Esophagus mucosa (tissue), 1 donor: ENCODE measurements around the gene ARSK. TPM values are rescaled to one million over a fixed set of nuclear protein-coding genes. Genes with fewer than 3 reads are reported as not detected.

Experiments used
- ATAC-seq: fragments of 200-7000 bp; cut with Tn5 transposase; one replicate; pipeline ENCODE4 v1.9.1; 2020
- total RNA-seq: library from RNA; stranded (reverse); gene quantifications from one replicate; pipeline ENCODE4 v1.2.4, GENCODE V29; 2023
- donor health status: DM: yes; HTN: yes; CAD: no.

ARSK gene, protein sequence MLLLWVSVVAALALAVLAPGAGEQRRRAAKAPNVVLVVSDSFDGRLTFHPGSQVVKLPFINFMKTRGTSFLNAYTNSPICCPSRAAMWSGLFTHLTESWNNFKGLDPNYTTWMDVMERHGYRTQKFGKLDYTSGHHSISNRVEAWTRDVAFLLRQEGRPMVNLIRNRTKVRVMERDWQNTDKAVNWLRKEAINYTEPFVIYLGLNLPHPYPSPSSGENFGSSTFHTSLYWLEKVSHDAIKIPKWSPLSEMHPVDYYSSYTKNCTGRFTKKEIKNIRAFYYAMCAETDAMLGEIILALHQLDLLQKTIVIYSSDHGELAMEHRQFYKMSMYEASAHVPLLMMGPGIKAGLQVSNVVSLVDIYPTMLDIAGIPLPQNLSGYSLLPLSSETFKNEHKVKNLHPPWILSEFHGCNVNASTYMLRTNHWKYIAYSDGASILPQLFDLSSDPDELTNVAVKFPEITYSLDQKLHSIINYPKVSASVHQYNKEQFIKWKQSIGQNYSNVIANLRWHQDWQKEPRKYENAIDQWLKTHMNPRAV
- total RNA-seq = 2.2 TPM

DNA sequence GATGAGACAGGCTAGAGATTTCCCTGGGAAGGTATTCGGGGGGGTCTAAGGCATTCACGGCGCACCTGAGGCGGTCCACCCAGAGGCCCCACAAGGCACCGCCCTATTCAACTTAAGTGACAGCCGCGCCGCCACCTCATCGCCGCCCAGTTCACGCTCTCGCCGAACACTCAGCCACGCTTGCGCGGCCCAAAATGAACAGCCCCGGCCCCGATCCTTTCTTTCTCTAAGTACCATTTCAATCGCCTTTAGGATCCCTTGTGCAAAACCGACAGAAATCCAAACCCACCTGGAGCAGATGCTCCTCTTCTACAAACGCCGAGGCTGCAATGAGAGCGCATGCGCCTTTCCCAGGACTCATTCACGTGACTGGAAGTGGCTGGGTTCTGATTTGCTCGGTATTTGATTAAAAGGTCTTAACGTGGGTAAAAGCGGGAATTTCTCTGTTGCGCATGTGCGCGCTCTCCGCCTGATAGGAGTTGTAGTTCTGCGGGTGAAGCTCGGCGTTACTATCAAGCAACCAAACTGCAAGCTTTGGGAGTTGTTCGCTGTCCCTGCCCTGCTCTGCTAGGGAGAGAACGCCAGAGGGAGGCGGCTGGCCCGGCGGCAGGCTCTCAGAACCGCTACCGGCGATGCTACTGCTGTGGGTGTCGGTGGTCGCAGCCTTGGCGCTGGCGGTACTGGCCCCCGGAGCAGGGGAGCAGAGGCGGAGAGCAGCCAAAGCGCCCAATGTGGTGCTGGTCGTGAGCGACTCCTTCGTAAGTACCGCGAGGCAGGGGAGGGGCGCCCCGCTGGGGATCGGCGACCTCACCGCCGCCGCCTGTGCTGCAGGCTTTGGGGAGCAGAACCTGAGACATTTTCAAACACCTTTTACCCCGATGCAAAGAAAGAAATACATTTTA is at the start of gene ARSK, which contains the start of gene SKIC3:
Gene ARSK, plus strand, starts transcription at position 455 of the 902 bp plus-strand sequence. Its CDS starts 178 bp downstream, at position 633.
Gene SKIC3, minus strand, starts transcription at position 331 of the 902 bp plus-strand sequence. CDS start 7,827 bp downstream, outside the sequence.
- peak; percentile 97 for ATAC-seq

DNA sequence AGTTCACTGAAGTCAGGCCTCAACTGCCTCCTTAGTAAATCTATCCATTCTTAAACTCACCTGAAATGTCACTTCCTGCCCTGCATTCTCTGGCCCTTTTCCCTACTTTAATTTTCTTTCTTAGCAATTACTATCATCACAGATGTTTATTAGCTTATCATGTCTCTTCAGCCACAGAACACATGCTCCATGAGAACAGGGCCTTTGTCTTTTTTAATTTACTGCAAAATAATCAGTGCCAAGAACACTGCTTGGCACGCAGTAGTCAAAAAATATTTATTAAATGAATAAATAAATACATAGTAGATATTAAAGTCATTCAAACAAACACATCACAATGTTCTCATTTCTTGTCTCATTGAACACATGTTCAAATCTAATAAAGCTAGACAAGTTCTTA is 46.4 kb upstream of the ARSK start:
- no peak for ATAC-seq

DNA sequence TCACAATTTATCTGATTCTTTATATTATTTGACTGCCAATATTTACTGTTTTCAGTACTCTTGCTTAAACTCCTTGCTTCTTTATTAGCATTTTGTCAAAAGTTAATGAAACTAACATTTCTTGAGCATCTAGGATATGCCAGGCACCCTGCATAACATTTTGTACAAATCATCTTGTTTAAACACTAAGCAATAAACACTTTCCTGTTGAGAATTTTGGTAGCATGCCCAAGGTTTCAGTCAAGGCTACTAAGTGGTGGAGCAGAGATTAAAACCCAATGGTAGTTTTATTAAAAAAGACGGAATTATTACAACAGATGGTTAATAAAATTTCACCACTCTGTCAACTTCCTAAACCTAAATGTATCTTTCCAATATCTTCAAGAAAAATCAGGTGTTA is 43.3 kb upstream of the ARSK start:
- ATAC-seq = no peak

DNA sequence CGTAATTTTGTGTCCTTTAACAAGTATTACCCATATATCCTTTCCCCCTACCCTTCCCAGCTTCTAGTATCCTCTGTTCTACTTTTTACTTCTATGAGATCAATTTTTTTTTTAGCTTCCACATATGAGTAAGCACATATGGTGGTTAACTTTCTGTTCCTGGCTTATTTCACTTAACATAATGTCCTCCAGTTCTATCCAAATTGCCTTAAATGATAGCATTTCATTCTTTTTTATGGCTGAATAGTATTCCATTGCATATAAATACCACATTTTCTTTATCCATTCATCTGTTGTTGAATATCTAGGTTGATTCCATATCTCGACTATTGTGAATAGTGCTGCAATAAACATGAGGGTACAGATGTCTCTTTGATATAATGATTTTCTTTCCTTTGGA is 36.5 kb upstream of the ARSK start:
- ATAC-seq = no peak

DNA sequence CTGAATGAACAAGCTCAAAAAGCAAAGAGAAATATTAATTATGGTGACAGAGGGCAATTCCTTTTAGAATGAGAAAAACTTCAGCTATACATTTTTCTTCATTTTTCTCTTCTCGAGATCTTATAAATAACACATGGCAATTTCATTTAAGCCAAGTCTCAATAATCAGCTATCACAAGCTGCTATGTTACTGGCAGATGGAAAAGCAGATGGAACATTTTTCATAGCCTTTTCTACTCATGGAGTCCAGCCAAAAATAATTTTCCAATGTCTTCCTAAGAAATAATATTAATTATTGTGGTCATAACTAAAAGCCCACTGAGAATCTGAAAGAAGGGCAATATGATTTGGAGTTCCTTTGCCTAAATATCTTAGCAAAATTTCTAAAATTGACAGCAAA is 35.8 kb upstream of the ARSK start:
- ATAC-seq = no peak

DNA sequence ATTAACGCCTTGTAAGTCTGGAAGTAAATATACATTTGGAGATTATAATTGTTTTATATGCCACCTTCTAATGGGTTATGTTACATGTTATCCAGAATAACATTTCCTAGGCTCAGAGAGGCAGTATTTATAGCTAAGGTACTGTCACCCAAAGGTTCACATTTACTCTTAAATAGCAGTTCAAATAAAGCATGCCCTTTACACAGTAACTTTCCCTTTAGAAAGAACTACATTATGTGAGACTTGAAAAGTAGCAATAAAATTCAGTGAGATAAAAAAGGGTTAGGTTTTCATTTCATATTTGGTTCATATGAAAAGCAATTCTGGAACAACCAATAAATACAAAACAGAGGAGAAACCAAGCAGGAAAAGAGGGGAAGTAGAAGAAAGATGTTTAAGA is 35.2 kb upstream of the ARSK start:
- ATAC-seq = no peak

DNA sequence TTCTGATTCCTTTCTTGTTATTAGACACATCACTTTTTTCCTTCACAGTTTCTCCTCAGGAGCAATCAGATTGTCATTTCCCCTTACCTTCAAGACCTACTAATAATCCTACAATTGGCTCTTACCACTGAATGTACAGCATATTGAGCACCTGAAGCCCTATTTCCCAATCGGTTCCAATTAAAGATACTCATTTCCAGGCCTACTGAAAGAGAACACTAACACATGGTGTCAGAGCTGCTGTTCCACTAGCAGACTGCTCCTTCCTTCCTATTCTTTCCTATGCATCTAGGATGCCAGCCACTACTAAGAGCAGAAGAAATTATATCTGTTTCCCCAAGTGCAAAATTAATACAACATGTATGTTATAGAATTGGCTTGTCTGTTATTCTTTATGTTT is 34.7 kb upstream of the ARSK start:
- no peak for ATAC-seq

DNA sequence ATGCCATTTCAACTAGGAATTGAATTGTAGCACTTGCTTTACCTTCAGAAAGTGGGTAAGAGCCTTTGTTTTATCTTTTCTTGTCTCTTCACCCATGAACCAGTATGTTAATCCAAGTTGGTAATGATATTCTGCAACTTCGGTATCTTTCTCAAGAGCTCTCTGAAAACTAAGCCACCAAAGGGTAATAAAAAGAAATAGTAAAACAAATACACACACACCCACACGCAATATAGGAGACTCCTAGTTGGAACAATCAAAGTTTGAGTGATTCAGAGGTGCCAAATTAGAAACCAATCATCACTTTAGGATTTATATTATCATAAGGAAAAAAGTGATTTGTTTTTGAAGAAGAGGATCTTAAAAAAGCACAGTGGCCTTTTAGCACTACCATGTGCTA is 30.5 kb upstream of the ARSK start:
- ATAC-seq = no peak

DNA sequence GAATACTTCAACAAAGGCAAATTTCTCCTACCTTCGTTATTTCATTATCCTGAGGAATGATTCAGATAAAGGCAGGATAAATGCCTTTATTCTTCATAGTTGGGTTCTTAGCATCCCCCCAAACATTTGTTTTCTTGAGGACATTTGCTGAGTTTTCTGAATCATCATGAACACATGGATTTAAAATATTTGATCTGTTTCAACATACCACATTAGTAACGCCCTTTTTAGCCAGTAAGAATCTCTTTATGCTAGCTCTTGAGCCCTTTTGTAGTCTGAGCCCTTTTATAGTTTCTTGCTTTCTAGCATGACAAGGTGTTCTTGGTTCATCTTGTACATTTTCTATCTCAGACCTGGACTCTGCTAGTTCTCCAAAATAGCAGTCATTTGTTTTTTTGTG is 28.0 kb upstream of the ARSK start:
- no peak for ATAC-seq

DNA sequence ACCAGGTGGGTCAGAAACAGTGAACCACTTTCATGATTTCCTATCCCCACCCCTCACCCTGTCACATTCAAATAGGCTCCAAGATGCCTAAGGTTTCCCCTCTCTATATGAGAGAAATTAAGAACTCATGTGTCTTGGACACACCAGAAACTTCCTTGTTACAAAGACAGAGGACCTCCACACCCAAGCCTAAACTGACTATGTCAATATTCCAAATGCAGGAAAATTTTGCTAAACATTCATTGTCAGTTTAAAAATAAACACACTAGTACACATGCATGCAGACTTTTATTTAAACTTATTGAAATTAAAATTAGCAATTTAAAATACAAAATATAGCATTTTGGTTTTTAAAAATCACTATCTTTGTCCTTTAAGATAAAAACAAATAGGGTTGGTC is 26.3 kb upstream of the ARSK start:
- ATAC-seq = no peak

DNA sequence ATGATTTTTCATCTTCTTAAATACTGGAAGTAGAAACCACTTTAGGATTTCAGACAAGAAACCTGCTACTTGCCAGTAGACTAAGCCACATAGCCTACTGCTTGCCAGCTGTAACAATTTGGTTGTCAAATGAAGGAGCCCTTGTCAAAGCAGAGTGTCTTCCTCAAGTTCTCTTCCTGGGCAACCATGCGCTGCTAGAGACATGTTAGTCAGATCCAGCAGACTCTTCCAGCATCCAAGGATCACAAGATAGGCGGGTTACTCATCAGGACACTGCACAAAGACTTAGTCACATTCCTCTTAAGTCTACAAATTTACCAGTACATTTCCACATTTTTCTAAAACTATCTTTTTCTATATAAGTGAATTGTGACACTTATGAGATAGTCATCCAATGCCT is 24.5 kb upstream of the ARSK start:
- ATAC-seq = no peak

DNA sequence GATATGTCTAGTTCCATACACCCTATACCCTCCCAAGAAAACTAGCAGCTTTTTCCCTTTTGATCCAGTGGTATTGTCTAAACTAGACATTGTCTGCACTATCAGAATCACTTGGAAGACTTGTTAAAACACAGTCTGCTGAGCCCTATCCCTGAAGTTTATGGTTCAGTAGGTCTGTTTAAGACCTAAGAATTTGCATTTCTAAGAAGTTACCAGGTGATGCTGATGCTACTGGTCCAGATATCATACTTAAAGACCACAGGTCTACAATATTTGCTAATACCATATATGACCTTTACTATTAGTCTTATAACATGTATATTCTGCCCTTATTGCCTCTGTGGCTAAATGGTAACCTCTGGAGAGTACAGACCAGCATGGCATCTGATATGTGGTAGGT is 23.4 kb upstream of the ARSK start:
- ATAC-seq = no peak

DNA sequence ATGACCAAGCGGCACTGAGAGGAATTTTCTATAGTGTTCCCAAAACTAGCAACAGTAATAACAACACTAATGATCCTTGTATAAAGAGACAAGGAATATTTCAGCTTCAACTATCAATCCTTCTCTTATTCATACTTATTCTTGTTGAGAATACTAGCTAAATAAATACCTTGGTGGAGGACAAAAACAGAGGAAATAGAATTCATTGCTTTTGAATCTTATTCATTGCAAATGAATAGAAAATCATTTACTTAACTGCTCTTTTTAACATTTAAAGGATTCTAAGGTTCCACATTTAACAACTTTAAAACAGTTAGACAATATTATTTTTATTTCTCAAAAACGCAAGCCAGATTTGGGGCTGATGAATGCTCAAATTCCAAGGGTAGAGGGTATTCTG is 22.5 kb upstream of the ARSK start:
- no peak for ATAC-seq

DNA sequence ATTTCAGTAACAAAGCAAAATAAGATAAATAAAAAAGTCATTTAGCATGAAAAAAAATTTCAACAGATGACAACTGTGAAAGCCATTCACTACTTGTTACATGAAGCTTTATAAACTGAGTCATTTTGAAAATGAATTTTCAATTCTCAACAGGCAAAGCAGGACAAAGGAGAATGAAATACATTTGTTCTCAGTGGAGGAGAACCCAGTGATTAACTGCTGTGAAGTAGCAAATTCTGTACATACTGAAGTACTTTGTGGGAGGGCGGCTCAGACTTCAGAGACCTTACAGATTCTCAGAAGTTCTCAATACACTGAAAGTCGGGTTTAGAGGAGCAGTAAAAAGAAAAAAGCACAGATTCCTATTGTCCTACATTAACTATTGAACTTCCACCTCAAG is 21.8 kb upstream of the ARSK start:
- no peak for ATAC-seq

DNA sequence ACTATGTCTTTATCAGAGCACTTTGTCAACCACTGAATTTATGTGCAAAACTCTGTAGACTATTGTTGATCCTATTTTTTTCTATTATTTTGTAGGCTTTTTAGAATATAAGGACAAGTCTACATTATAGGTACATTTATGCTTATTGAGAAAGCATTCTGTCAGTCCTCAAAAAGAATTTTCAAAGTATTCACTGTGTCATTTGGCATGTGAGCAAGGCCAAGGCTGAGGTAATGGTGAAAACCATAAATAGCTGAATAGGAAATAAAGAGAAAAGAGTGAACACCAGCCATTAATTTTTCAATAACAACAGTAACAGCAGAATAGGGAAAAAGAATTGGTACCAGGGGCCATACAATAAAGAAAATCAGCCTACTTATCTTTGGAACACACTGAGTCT is 21.1 kb upstream of the ARSK start:
- no peak for ATAC-seq

DNA sequence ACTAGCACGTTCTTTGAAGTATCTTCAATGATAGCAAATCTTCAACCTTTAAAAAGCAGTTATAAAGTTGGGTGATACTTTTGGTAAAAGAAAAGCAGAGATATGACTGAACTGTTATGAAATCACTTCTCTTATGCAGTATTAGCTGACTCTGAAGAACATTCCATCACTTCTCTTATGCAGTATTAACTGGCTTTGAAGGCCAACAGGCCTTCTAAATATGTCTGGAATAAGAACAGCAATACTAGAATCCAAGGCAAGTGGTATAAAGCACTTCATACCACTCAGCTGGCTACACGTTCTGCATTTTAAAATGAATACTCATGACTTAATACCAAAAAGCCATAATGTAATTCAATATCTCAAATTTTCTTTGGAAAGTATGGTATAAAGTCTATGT is 17.4 kb upstream of the ARSK start:
- no peak for ATAC-seq

DNA sequence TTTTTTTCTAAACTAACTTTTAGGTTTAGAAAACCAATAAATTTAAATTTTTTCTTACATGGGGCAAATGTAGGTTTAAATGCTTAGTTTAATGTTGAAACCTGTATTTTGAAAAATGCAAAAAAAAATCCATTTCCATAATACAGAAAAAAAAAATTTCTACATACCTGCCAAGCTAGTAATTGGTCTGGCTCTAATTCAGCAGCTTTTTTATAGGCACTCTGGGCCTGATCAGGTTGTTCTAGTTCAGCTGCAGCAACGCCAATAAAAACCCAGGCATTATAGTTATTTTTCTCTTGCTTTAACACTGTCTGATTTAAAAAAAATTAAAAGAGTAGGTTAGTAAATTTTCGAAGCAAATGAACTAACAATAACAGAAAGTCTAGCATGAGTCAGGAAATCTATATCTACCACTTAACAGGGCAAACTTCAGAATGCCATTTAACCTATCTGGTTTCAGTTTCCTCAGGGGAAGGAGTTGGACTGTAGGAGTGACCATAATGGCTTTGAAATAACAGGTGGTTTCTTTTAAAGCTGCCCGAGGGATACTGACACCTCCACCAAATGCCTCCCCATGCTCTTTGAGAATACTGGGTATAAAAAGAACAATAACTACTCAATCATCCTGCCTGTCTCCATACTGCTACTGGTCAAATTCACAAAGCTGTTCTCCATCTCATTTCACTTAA is 11.7 kb upstream of the ARSK start:
- ATAC-seq = no peak

DNA sequence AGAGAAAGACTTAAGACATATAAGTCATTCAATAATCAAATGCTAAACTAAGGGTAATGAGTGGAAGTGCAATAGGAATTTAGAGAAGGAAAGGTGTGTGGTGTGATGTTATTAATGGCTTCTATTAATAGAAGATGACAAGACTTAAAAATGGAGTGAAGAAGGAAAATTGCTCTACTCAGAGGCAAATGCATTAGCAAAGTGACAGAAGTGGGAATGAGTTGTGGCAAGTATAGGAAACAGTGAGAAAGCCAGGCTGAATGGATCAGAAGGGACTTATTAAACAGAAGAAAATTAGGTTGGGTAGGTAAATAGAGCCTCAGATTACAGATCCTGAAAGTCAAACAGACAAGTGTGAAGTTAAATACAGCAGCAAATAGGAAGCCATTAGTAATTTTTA is 5.9 kb upstream of the ARSK start:
- no peak for ATAC-seq

DNA sequence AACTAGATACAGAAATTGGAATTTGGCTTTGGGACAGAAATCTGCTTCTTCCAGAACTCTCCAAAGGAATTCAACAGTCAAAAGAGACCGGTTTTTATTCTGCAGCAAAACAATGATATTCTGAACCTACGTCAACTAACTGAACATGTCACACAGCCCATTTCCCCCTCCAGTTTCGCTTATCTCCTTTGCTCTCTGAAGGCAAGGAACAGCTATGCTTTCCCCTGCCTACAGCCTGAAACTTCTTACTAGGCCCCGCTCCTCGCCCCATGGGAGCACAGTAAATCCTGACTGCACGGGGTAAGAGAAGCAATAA is 612 bp upstream of the ARSK start:
- no peak for ATAC-seq

DNA sequence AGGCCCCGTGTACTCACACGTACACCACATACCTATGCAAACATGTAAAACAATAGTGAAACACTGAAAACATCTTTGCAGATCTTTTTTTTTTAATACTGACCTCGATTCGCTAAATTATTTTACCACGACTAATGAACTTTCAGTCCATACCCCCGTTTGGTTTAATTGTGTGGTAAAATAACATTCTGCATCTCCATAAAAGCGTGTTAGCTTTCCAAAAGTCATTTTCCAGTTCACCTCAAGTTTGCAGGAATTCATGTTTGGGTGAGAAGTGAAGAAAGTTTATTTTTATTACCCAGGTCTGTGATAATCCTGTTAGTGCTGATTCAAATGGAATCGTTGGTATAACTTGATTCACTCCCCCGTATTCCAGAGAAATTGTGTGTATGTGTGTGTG is 652 bp downstream of the ARSK start:
- no peak for ATAC-seq

DNA sequence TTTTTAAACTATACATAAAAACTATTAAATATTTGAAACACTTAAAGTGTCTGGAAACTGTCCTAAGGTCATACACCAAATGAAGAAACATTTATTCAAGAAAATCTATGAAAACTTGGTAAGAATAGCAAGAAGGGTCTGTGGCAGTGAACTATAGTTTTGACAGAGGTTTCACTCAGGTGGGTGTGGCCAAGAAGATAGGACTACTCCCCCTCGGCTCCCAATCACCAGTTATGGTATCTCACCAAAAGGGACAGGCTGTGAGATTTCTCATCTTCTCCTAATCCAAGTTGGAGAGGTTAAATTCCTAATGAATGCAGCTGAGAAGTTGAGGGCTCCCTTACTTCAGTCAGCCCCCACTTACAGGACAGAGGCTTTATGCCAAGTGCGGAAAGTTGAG is 2.9 kb downstream of the ARSK start:
- no peak for ATAC-seq

DNA sequence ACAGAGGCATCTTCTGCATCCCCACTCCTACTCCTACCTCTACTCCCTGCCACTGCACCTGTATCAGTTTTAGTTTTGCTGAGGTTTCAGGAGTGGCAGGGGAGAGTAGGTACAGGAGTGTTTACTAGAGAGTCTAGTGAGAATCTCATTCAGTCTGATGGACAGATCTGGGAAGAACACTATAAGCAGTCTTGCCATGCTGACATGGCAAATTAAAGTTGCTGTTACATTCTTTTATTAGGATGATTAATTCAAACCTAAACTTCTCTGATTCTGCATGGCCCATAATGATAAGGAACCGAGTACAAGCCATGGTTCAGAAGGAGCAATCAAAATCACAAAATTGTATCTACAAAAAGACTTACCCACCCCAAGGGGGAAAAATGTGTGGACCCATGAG is 7.4 kb downstream of the ARSK start:
- ATAC-seq = no peak

DNA sequence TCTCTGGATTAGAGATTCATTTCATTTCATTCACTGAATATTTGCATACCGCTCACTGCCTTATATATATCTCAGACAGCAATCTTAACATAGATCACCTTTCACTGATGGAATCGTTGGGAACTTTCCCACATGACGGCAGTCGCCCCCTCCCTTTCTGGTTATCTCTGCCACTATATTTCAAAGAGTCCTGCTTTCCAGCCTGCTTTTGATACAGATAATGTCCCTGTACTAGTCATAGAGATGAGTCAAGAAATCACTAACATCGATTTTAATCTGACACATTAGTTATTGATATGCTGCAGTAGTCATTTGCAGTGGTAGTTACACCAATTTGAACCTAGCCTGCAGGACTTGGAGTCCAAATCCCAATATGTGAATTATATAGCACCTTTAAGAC is 8.5 kb downstream of the ARSK start:
- no peak for ATAC-seq
